Suppressor macrophage treated with lipopolysaccharide for 1 hour (primary cell): ENCODE data around the gene DDX43.
"Not testable (repeated sequence)": the region's sequence is repeated elsewhere in the genome, so short reads cannot be mapped to it uniquely, and the experiment has no call there.

ENCODE experiments used
- DNase-seq, 3 donors: peaks; one replicate each; pipeline ENCODE4 v3.0.0-alpha.2; 2020 to 2022

Gene DDX43

GRCh38 chr6:73394577-73395354 is at the start of gene DDX43:
DDX43 (plus strand) TSS chr6:73394828; CDS start chr6:73394906, 78 bp downstream.
- peak; percentile 56 to 65 (median 56) for DNase-seq

- no peak for DNase-seq
Observed at GRCh38 chr6:73348550-73349204, 46.0 kb upstream of the DDX43 start.

- no peak for DNase-seq
Observed at GRCh38 chr6:73349311-73349710, 45.3 kb upstream of the DDX43 start.

DNA sequence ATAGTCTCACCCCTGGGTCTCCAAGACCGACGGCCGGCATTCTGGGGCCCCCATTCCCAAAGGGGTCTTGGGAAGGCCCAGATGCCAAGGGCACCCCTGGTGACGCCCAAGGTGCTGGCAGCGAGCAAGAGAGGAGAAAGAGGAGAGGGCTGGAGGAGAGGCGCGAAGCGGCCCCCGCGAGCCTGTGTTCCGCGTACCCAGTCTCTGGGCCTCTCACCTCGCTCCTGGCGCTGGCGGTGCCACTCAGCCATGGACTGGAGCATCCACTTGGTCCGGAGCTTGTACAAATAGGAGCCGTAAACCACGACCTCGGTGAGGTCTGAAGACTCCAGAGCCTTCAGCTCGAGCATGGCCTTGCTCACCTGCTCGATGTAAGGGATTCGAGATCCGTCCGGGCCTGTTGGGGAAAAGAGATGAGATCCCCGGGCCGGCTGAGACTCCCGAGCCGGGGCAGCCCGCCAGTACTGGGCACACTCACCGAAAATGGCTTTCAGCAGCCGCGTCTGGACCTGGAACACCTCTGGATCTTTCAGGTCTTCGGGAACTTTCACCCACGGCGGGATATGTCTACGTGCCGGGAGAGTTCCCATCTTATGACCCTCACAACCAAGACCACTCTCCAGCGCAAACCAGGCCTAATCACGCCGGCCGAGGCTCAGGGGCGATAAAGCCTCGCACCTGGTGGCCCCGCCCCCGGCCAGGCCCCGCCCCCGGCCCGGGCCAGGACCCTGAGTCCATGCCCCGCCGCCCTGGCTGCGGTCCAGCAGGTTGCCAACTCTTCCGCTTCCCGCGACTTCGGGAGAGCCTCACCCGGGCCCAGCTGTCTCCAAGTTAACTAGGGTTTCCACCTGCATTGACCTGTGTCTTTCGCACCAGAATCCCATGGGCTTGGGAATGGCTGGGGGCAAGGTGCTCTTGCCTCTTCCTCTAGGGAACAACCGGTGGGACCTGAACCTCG is 40.7 kb upstream of the DDX43 start, which contains the start of gene DPPA5:
Gene DPPA5, minus strand, starts transcription at position 641 of the 958 bp plus-strand sequence. Its CDS starts 51 bp downstream, at position 590.
- DNase-seq = no peak

- no peak for DNase-seq
Observed at GRCh38 chr6:73362358-73362757, 32.3 kb upstream of the DDX43 start, which contains the start of gene KHDC3L. KHDC3L (plus strand) TSS chr6:73362658; CDS start chr6:73362730, 72 bp downstream.

DNA sequence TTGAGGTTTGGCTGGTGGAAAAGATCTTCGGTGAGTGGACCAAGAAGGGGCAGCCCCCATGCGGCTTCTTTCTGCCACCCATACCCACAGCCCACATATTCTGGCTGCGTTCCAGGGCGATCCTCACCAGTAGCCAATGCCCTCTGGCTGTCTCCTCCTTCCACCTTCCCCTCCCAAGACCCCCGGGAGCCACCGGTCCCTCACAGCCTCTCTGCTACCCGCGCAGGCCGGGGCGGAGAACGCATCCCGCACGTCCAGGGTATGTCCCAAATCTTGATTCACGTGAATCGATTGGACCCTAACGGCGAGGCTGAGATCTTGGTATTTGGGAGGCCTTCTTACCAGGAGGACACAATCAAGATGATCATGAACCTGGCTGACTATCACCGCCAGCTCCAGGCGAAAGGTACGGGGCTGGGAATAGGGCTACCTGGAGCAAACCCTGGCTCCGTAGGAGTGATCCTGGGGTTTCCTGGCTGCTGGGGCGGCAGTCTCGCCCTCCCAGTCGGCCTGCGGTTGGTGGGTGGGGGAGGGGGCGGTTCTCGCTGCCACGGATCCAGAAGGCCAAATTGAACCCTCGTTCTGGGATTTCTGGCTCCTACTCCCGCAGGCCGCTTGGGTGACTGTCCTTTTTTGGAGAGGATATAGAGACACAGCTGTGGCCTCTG is 31.6 kb upstream of the DDX43 start:
- no peak for DNase-seq

DNA sequence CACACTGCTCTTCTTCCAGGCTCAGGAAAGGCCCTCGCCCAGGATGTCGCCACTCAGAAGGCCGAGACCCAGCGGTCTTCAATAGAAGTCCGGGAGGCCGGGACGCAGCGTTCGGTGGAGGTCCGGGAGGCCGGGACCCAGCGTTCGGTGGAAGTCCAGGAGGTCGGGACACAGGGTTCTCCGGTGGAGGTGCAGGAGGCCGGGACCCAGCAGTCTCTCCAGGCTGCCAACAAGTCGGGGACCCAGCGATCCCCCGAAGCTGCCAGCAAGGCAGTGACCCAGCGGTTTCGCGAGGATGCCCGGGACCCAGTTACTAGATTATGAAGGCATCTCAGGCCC is 31.1 kb upstream of the DDX43 start:
- DNase-seq = no peak

DNA sequence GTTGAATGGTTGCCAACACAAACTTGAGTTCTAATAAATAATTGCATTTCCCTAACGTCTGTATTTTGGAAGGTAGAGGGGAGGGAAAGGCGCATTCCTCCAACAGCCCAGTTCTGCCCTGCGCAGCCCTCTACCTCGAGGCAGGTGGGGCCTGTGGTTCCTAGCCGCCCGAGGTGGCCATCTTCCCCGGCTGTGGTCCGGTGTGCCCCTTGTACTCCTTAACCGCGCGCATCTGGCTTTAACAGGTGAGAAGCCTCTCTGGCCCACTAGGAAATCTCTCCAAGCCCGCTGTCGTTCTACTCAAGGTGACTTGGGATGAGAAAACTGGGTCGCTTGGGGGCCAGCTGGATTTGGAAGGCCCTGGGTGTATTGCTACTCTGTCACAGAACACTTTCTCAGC is 30.5 kb upstream of the DDX43 start:
- no peak for DNase-seq

GRCh38 chr6:73364549-73364948 is 30.1 kb upstream of the DDX43 start:
- DNase-seq = no peak

DNA sequence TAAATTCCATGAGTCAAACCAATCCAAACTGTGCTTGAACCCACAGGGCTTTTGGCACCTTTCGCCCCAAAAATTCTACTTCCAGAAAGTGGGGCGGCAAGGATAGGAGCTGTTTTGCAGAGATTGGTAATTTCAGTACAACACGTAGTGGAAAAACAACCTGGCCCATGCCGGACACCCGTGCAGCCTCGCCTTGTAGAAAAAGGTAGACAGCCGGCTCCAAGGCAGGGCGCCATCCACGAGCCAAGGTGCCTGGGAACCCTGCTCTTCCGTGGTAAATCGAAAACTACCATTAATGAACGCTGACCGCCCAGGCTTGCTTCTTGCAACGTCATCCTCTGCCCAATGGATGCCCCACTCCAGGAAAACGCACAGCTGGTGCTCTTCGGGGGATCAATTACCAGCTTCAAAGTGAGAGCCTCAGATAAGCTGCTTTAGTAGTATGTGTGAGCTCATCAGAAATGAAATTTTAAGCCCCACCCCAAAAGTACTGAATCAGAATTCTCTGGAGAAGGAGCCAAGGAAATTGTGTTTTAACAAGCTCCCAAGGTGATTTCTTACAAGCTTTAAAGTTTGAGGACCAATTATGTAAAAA is 26.8 kb upstream of the DDX43 start:
- DNase-seq = no peak

GRCh38 chr6:73368675-73369074 is 26.0 kb upstream of the DDX43 start:
- no peak for DNase-seq

- no peak for DNase-seq
Observed at GRCh38 chr6:73369157-73369556, 25.5 kb upstream of the DDX43 start.

DNA sequence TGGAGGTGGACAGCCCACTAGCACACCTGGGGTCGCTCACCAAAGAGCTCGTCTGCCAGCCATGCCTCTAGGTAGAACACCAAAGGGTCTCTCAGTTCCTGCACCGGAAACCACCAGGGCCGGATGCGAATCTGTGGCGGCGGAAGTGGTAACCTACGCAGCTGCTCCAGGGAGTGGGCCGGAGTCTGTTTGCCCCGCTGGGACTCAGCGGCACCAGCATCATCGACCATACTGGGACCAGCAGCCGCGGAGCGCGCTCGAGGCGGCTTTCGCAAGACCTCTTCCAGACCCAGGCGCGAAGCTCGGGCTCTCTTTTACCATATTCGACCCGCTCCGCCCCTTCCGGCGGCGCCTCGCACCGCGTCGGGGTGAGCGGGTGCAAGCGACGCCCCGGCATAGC is 25.1 kb upstream of the DDX43 start, which contains the start of gene OOEP:
Gene OOEP, minus strand, starts transcription at position 335 of the 400 bp plus-strand sequence. Its CDS starts 105 bp downstream, at position 230.
- no peak for DNase-seq

DNA sequence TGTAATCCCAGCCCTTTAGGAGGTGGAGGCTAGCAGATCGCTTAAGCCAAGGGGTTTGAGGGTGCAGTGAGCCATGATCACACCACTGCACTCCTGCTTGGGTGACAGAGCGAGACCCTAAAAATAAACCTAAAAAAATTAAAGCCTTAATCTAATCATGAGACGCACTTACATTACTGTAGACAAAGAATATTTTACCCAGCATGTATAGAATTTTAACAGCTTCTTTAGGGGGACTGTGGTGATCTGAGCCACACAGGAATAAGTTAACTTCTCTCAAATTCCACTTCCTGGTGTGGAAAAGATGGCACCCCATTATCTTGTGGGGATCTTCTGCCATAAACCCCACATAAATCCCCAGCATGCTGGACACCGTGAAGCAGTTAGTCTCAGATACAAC is 22.6 kb upstream of the DDX43 start:
- no peak for DNase-seq

DNA sequence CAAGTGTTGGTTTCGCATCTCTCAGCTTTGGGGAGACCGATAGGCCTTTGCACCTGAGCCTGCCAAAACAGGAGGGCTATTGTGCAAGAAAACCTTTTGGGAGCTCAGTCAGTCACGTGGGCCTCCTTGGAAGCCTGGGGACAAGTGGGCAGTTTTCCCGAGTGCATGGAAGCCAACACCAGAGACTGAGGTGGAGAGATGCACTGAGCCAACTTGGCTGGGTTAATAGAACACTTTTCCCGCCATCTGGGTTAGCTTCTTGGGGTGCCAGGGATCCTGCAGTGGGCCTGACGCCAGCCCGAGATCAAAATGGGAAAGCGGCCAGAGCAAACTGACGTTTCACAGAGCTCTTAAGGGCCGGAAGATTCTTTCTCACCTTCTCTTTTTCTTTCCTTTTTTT is 22.1 kb upstream of the DDX43 start:
- DNase-seq = no peak

DNA sequence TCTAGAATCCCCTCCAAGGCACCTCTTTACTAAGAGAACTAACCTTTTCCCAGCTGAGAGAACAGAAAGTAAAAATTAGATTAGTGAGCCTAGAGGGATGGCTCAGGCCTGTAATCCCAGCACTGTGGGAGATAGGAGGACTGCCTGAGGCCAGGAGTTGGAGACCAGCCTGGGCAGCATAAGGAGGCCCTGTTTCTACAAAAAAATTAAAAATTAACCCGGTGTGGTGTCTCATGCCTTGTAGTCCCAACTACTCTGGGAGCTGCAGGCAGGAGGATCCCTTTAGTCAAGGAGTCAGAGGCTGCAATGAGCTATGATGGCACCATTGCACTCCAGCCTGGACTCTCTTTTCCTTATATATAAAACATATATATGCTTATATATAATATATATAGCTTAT is 19.4 kb upstream of the DDX43 start:
- DNase-seq = no peak

GRCh38 chr6:73377225-73377624 is 17.4 kb upstream of the DDX43 start:
- DNase-seq = no peak

- DNase-seq = not testable (repeated sequence)
Observed at GRCh38 chr6:73381531-73381930, 13.1 kb upstream of the DDX43 start.

DNA sequence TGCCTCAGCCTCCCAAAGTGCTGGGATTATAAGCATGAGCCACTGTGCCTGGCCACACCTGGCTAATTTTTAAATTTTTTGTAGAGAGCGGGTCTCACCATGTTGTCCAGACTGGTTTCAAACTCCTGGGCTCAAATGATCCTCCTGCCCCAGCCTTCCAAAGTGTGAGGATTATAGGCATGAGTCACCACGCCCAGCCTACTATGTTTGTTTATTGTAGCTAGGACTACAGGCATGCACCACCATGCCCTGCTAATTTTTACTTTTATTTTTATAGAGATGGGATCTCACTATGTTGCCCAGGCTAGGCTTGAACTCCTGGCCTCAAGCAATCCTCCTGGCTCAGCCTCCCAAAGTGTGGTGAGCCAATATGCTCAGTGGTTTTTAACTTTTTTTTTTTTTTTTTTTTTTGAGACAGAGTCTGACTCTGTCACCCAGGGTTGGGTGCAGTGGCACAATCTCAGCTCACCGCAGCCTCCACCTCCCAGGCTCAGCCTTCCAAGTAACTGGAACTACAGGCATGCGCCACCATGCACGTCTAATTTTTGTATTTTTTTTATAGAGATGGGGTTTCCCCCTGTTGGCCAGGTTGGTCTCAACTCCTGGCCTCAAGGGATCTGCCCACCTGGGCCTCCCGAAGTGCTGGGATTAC is 12.0 kb upstream of the DDX43 start:
- no peak for DNase-seq

DNA sequence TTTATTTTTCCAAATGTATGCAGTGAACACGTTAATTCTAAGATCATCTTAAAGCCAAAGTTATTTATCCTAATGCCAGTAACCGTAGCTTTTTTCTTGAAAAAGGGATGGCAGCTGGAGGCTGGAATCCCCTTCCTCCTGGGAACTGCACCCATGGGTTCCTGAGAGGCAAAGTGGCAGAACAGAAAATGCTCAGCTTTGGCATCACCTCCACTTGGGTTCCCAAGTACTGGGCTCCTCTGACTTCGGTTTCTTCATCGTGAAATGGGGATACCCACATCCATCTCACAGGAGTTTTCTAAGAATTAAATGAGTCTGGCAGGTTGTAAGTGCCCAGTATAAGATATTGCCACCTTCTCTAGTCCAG is 6.2 kb upstream of the DDX43 start:
- DNase-seq = no peak

DNA sequence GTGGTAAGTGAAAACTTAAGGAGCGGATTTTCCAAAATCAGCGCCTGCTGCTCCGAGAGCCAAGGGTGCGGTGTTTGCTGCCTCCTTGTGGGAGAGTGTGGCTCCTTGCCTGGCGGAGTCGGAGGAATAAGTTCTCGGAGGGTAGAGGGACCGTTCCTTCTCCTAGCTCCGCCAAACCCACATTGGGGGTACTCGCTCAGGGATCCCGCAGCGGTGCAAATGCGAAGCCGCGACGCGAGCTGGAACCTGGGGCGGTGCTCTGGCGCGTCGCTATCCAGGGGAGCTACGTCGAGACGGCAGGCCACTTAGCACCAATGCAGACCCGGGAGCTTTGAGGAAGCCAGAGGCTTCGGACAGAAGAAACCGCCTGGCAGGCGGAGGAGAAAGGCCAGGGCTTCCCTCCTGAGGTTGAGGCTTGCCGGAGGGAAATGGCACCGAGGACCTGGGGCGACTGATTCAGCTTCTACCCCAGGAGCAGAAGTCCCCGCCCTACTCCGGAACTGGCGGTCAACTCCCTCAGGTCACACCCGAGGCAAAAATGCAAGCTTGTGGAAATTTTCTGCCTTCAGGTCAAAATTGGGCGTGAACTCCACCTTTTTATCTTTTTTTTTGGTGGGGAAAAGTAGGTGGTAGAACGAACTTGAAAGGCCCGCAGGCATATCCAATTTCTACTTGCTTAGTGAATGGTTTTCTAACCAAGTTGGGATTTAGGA is 5.7 kb upstream of the DDX43 start:
- peak; percentile 58 to 71 (median 61) for DNase-seq
